HG03139 (cell line): Measurements from ENCODE around the gene FAM107A.

Experiments
- ATAC-seq: cut with Tn5 transposase; IDR thresholded peaks from one replicate; pipeline ENCODE4 v1.9.1; 2021; ENCODE audit not compliant: unreplicated experiment

The FAM107A gene

GRCh38 chr3:58577269-58577821 is at the start of gene FAM107A:
Gene FAM107A (minus strand): TSS chr3:58577391. CDS start chr3:58569860, 7,531 bp downstream.
- no peak for ATAC-seq

DNA sequence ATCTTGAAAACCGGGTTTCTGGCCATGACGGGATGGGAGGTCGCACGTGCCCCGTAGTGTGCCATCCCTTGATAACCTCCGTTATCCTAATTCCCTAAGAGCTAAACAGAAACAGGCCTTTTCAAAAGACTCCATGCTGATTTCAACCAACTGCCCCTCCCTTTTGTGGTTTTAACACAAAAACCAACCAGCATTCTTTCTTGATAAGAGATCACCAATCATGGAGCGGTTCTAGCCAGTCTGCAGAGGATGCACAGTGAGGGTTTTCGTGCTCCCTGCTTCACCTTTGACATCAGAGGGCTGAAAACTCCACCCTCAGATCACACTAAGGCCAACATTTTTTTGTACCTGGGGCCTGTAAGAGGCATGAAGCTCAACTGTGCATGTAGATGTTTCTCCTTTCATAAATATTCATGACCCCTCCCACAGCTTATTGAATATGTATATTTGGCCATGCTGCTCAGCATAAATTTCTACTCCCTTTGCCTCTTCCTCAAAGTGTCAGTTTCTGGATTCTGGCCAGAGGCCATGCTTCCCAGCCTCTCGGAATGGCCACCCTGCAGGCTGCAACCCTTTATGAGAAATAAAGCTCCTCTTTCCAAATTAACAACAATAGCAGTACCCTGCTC is 48.1 kb upstream of the FAM107A start:
- ATAC-seq: no peak

DNA sequence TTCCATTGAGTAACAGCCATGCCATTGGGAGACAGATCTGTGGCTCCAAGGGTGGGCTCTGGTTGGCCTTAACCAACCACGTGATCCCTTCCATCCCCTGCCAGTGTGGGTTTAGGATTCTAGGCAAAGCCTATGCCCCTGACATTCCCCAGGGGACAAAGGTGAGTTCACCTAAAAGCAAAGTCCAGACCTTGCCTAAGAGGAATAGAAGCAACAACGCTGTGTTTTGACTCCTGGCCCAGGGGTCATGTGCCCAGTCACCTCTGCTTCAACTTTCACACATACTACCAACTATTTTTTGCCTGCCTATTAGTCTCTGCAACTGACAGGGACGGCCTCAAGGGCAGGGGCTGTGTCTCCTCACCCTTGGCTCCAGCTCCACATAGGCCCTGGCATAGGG is 47.4 kb upstream of the FAM107A start:
- ATAC-seq: no peak

DNA sequence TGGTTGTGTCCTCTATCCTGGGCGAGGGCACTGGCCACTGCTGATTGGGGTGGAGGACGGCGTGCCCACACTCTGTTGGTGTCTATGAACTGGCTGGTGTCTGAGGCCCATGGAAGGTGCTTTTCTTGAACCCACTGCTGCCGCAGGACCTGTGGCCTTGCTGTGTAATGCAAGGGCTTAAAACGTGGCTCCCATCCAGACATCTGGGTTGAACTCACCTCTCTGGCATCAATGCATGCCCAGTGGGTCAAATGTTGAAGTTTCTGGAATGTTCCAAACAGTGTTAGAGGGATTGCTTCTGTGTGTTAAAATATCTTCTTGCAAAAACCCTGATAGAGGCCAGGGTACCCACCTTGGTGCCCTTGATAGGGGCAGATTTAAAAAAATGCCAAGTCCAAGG is 46.8 kb upstream of the FAM107A start:
- ATAC-seq: no peak

DNA sequence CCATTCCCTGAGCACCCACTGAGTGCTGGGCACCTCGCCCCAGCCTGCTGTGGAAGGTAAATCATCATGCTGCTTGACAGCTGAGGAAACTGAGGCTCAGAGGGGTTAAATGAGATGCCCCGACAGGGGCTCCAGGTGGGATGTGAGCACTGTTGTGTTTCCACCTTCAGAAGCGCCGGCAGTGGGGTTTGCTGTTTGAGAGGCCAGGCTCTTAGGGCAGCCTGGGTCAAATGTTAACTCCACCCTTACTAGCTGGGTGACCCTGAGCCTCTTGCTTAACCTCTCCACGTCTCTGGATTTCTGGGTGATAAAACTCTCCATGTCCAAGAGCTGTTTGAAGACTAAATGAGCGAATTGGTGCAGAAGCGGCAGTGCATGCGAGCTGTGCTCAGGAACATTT is 46.3 kb upstream of the FAM107A start:
- no peak for ATAC-seq

DNA sequence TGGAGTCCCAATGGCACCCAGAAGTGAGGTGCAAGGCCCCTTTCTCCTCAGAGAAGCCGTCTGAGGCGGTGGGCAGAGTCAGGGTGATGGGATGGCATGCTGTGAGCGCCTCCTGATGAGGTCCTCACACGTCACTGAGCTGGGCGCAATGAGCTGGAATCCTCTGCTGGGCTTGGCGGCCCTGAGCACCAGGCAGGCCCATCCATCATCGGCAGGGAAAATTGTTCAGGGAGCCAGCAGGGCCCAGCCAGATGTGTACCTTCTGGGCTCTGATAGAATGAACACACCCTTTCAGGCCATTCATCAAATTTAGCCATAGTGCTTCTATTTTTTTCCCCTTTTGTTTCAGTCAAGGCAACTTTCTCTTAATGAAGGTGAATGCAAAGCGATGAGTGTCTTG is 45.7 kb upstream of the FAM107A start:
- ATAC-seq: no peak

GRCh38 chr3:58622436-58622835 is 45.2 kb upstream of the FAM107A start:
- ATAC-seq: no peak

GRCh38 chr3:58621086-58621830 is 44.1 kb upstream of the FAM107A start:
- no peak for ATAC-seq

DNA sequence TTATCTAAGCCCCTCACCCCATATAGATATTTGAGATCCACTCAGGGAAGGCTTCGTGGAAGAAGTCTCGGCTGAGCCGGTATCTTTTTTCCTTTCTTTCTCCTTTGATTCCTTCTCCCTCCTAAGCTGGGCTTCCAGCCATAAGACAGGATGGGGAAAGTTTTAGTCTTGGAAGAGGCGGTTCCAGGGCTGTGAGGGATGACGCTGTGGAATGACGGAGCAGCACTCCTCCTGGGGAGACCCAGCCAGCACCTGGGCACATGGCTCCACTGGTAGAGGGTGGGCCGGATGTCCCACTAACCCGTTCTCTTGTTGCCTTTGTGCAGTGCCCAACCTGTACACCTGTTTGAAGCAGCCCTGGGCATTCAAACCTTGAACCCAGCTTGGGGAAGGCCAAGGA is 43.2 kb upstream of the FAM107A start:
- no peak for ATAC-seq

DNA sequence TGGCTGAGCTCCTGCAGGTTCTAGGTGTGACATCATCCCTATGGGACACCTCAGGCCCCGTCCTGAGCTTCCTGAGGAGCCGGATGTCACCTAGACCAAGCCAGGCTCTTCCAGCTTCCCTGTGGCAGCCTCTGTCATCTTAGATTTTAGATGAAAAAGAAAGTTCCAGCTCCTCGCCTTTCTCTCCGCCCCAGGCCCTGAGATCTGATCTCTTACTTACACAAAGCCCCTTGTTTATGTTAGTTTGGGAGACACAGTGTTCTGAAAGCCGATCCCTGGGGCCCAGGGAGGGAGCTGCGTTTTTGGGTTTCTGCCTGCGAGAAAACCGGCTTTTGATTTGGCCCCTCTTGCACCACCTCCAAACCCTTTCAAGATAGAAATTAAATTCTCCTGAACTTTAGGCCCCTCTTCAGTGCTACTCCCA is 40.2 kb upstream of the FAM107A start:
- no peak for ATAC-seq

- no peak for ATAC-seq
Observed at GRCh38 chr3:58613236-58614132, 36.3 kb upstream of the FAM107A start.

- ATAC-seq: no peak
Observed at GRCh38 chr3:58612830-58613229, 35.6 kb upstream of the FAM107A start.

DNA sequence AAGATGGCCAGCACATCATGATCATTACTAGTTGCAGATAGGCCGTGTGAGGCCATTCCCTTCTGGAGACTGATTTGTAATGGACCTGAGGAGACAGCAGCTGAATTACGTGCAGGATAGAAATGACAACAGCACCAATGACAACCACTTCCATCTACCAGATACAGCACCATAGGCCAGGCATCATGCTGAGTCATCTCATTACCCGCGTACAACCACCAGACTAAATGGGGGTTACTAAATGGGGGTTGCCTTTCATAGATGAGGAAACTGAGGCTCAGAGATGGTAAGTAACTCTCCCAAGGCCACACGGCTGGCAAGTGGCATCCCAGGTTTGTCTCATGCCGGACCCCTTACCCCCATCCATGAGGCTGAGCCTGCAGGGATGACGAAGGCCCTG is 32.8 kb upstream of the FAM107A start:
- no peak for ATAC-seq

- ATAC-seq: no peak
Observed at GRCh38 chr3:58608648-58609047, 31.5 kb upstream of the FAM107A start.

- no peak for ATAC-seq
Observed at GRCh38 chr3:58607816-58608215, 30.6 kb upstream of the FAM107A start.

DNA sequence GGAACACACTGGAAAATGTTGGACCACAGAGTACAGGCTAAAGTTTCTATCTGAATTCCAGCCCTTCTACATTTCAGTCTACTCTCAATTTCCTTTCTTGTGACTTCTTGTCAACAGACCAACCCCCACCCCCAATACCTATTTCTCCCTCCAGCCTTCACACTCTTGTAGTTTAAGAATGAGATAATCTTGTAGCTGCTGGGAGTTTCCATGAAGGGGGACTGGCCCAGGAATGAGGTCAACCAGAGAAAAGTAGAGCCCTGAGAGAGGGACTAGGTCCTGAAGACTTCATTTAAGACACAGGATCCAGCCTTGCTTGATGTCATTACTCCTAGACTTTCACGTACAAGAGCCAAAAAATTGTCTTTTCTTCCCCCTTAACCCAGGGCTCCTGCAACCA is 29.5 kb upstream of the FAM107A start:
- ATAC-seq: no peak

GRCh38 chr3:58604031-58604430 is 26.8 kb upstream of the FAM107A start:
- ATAC-seq: no peak

- ATAC-seq: no peak
Observed at GRCh38 chr3:58603606-58604005, 26.4 kb upstream of the FAM107A start.

DNA sequence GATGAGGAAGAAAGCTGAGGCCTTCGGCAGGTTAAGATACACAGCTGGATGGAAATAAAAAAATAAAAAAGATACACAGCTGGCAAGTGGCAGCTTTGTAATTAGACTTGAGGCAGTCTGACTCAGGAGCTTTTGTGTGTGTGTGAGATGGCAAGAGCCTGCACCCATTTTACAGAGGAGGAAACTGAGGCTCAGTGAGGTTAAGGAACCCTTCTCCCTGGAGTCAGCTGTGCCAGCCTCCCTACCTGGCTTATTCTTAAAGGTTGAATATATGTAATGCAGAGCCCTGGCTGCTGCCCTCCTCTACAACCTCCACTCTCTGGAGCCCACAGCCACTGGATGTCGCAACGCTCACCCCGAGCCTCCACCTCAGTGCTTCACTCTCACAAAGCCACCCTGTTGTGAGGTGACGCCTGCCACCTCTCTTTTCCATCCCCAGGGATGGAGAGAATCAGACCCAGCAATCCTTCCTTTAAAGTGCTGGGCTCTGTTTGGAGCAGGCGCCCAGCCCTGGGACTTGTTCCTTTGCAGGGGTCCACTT is 20.6 kb upstream of the FAM107A start:
- ATAC-seq: no peak

GRCh38 chr3:58596834-58597518 is 19.8 kb upstream of the FAM107A start:
- no peak for ATAC-seq

GRCh38 chr3:58594117-58594516 is 16.9 kb upstream of the FAM107A start:
- ATAC-seq: no peak
